ENCODE measurements around the gene SORCS1.

SORCS1 gene

GRCh38 chr10:106661133-106661766 lies 503.3 kb downstream of the SORCS1 start:
- DNase-seq (ENCODE audit: low spot score): no peak

DNA sequence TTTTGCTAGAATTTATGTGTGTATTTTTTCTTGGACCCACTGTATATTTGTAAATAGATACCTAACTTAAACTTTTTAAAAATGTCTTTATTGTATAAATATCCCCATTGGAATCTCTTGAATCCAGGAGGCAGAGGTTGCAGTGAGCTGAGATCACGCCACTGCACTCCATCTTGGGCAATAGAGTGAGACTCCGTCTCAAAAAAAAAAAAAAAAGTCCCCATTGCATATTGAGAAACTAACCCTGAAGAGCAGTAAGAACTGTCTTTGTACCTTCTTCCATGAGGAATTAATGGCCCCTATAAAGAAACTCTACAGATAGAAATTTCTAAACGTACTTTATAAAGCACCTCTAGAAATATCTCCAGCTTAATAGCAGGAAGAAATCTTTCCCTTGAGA lies 504.0 kb downstream of the SORCS1 start:
- no peak for DNase-seq (ENCODE audit: low spot score)

GRCh38 chr10:106655636-106656035 lies 508.9 kb downstream of the SORCS1 start:
- DNase-seq (ENCODE audit: low spot score): no peak

DNA sequence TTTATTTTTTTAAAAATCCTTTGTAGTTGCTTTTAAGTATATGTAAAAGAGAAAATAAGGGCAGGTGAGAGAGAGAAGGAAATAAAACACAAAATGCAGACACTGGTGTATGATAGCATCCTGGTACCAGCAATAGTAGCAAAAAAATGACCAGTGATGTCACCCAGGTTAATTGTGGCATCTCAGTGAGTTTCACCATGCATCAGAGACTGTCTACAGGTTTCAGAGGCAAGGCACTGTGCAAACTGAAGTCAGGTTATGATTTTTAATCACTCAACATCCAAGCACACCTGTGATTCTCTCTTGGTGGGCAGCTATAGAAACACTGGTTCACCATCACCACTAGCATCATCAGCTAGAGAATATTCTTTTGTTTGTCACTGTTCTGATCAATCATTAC lies 509.3 kb downstream of the SORCS1 start:
- DNase-seq (ENCODE audit: low spot score): no peak

DNA sequence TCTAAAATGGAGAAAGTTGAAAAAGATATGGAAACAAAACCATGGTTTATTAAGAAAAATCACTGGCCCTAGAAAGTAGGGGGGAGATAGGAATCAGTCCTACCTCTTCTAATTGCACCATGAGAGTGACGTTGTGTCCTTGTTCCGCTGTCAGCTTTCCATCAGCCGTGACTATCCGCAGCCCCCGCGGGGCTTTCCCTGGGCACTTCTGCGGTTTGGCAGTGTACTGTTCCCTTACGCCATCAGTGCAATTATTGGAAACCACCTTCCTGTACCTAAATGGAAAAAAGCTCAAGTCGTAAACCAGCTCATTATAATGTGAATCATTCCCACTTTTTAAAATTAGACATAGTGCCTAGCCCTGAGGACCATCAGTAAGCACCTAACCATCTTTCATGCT lies 512.2 kb downstream of the SORCS1 start:
- DNase-seq (ENCODE audit: low spot score): no peak

DNA sequence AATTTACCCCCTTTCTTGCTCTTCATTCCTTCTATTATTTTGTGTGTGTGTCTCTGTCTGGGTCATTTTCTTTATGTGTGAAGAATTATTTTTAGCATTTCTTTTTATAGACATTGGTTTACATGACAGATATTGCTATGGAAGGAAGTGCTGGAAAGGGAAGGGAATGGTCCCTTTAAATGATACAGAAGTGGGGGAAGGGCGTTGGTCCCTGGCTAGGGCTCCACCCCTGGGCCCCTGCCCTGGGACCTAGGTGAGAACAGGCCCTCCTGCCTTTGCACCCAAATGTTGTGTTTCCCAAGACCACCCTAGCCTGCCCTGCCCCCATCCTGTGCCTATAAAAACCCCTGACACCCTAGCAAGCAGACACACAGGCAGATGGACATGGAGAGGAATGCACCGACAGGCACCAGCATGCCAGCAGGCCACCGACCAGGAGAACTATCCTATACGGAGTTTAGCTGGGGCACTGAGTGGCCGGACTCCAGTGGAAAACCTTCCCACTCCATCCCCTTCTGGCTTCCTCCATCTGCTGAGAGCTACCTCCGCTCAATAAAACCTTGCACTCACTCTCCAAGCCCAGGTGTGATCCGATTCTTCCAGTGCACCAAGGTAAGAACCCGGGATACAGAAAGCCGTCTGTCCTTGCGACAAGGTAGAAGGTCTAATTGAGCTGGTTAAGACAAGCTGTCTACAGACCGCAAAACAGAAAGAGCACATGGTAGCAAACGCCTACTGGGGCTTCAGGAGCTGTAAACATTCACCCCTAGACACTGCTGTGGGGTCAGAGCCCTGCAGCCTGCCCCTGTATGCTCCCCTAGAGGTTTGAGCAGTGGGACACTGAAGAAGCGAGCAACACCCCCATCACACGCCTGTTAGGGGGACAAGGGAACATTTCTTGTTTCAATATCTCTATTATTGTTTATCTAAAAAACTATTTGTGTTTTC lies 515.7 kb downstream of the SORCS1 start:
- no peak for DNase-seq (ENCODE audit: low spot score)

DNA sequence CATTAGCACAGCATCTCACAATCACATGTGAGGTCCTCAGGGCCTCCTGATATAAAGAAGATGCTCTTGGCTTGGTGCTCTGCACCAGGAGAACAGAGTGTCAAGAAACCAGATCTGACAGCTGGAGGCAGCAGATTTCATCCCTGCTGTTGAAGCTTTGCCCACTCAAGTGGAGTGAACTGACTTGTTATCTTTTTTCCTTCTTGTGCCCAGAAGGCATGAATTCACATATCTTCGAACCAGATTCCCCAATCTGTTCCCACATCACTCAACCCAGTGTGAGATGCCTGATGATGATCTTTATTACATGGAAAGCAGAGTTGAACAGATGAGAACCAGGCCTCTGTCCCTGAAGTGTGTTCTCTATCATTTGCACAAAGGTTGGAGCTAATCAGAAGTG lies 521.0 kb downstream of the SORCS1 start:
- DNase-seq (ENCODE audit: low spot score): no peak

- DNase-seq (ENCODE audit: low spot score): no peak
These were observed 526.6 kb downstream of the SORCS1 start for GRCh38 chr10:106637873-106638272.

DNA sequence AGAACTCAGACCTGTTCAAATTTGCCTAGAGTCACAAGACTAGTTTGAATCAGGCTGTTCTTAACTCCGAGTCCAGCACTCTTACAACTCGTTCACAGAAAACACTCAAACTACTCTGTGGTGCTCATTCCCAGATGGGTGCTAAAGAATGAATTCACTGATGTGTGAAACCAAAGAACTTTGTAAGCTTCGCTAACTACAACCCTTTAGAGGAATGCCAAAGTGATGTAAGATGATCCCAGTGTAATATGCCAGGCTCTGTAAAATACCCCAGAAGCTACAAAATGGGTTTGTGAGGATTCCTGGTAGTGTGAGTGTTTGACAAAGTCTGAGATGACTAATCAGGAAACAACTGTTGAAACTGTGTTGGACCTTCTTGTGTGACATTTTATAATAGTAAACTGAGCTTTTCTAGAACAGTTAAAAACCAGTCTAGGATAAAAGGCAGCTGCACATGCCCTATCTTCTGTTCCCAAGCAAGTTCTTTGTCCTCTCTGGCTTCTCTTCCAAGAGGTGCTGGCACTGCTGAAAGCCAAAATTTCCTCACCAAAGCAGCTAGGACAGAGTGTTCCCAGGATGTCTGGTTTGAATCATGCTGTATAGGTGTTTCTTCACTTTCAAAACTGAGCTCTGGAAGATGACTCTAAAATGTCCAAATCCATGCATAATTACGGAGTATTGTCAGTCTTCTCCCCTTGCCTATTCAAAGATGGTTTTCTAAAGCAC lies 527.6 kb downstream of the SORCS1 start:
- no peak for DNase-seq (ENCODE audit: low spot score)

- DNase-seq (ENCODE audit: low spot score): no peak
These were observed 528.6 kb downstream of the SORCS1 start for GRCh38 chr10:106635947-106636346.

DNA sequence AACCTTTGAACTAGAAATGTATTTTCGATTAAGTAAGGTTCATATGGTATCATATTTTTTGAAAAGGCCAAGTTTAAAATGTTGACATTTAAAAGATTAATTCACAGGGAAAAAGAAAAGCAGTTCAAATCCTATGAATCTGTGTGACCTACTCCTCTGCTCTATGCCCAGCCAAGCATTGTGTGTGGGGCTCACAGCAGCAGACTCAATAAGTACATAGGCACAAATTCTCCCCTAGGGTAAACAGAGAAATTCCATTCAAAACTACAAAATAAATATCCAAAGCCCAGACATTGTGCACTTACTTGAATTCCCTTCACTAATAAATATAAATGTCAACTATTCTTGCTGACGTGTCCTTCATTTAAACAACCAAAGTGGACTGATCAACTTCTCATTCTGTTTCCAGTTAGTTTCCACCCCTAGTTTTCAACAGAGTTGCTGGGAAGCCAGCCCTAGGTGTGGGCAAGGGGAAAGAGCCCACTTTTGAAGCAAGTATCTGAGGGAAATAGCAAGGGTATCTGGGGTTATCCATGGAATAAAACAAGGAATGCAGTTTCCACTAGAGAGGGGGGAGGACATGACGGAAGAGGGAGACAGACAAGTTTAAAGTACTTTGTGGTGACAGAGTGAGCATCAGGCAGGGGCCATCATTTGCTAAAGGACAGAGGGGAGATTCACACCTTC lies 533.3 kb downstream of the SORCS1 start:
- DNase-seq (ENCODE audit: low spot score): no peak

GRCh38 chr10:106626371-106626770 lies 538.1 kb downstream of the SORCS1 start:
- DNase-seq (ENCODE audit: low spot score): no peak

GRCh38 chr10:106625751-106626150 lies 538.8 kb downstream of the SORCS1 start:
- no peak for DNase-seq (ENCODE audit: low spot score)

GRCh38 chr10:106619346-106619745 lies 545.2 kb downstream of the SORCS1 start:
- no peak for DNase-seq (ENCODE audit: low spot score)

- DNase-seq (ENCODE audit: low spot score): no peak
These were observed 545.9 kb downstream of the SORCS1 start for GRCh38 chr10:106618646-106619045.

DNA sequence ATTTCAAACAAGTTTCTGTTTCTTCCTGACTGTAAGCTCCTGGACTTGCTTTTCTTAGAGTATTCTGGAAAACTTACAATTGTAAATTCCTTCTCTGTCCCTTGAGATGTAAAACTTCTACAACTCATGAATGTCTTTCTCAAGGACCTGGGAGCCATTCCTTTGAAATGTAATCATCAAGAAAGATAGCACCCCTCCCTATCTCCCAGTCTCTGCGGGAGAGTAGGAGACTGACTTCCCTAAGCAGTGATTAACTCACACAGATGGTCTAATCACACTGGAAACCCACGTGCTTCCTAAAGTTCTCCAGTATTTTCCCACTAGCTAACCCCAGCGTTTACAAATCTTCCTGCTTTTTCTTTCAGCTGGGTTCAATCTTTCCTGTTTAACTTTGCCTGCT lies 549.4 kb downstream of the SORCS1 start:
- DNase-seq (ENCODE audit: low spot score): no peak

- no peak for DNase-seq (ENCODE audit: low spot score)
These were observed 550.2 kb downstream of the SORCS1 start for GRCh38 chr10:106614293-106614692.

DNA sequence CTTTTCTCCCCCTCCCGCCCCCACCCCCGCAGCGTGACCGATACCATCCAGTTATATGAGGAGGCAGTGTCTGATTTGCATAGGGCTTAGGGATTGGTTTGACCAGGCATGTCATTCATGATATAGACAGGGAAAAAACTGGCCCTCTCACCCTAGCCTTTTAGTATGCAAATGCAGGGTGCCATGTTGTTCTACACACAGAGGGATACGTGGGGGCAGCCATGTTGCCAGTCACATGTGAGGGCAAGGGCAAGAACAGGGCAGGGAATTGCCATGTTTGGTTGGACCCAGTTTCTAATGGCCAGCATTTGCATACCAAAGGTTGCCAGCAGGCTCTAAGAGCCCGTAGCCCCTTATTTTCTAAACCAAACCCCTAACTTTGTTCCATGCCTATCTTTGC lies 552.1 kb downstream of the SORCS1 start:
- DNase-seq (ENCODE audit: low spot score): no peak

DNA sequence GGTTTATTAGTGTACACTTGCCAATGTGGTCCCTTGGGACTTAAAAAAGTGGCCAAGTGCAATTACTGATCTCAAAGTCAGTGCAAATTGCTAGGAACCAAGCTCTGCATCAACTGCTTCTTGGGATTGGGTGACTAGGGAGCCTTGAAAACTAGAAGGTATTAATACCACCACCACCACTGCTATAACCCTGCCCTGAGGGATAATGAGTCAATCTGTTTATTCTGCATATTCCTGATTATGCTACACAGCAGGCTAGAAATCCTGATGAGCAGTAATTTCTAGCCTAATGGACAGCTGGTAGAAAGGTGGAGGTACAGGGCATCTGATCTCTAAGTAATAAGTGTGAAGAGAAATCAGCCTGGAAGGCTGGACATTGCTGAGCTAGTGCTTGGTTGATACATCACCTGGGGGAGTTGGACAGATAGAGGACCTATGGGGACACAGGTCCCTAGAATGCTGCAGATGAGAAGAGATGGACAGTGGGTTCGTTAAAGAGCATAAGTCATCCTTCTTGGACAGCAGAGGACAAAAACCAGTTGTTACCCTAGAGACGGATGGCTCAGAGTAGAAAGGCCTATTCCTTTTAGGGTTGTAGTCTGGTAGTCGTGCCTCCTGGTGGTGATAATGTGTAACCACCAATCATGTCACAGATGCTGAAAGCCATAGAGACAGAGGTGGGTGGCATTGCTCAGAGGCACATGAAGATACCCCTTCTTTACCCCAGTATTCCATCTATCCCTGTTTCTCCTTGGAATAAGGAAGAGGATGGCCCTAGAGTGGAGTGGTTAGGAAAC lies 554.8 kb downstream of the SORCS1 start:
- DNase-seq (ENCODE audit: low spot score): no peak

DNA sequence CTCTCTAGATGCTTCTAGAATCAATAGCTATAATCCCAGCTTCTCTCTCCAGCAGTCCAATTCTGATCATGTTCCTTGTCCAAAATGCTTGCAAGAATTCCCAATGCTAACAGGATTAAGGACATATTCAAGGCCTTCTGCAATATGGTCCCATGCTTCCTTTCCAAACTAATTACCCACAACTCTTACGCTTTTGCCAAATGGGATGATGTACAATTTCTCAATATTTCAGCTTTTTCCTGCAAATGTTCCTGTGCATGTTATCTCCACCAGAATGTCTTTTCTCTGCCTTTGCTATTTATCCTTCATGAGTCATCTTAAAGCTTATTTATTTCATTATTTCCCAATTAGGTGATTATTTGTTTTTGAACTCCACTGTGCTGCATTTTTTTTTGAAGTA lies 556.4 kb downstream of the SORCS1 start:
- no peak for DNase-seq (ENCODE audit: low spot score)

DNA sequence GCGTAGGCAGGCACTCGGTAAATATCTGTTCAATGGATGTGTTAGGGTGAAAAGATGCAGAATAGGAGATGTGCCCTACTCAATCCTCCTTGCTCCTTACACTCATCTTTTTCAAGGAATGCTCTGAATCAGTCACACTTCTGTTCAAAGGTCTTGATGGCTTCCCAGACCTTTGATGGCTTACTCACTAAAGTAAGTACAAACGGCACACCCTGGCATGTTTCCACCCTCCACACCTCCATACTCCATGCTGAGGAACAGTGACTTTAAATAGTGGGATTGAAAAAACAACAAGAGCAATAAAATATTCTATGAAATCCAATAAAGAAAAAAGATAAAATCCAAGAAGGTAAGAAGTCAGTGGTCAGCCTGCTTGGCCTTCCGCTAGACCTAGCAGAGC lies 569.2 kb downstream of the SORCS1 start:
- DNase-seq (ENCODE audit: low spot score): no peak
